CD4-positive, alpha-beta T cell treated with Interleukin-4 for 4 hours (primary cell): ENCODE measurements around the gene ADAMTS2.

ENCODE experiments used
- DNase-seq: peaks from one replicate; pipeline ENCODE4 v3.0.0-alpha.2; 2020

ADAMTS2 gene

GRCh38 chr5:179191506-179192184, 153.6 kb downstream of the ADAMTS2 start:
- no peak for DNase-seq

GRCh38 chr5:179190851-179191505, 154.3 kb downstream of the ADAMTS2 start:
- DNase-seq, result no peak

GRCh38 chr5:179188636-179189035, 156.6 kb downstream of the ADAMTS2 start:
- no peak for DNase-seq

GRCh38 chr5:179187681-179188575, 157.3 kb downstream of the ADAMTS2 start:
- no peak for DNase-seq

- no peak for DNase-seq
These were observed 158.0 kb downstream of the ADAMTS2 start for GRCh38 chr5:179187229-179187678.

GRCh38 chr5:179186801-179187200, 158.5 kb downstream of the ADAMTS2 start:
- DNase-seq, result no peak

GRCh38 chr5:179185941-179186411, 159.3 kb downstream of the ADAMTS2 start:
- no peak for DNase-seq

- no peak for DNase-seq
These were observed 159.9 kb downstream of the ADAMTS2 start for GRCh38 chr5:179185256-179185940.

GRCh38 chr5:179184521-179185050, 160.7 kb downstream of the ADAMTS2 start:
- no peak for DNase-seq

- no peak for DNase-seq
These were observed 161.8 kb downstream of the ADAMTS2 start for GRCh38 chr5:179183481-179183880.

GRCh38 chr5:179182601-179183000, 162.7 kb downstream of the ADAMTS2 start:
- no peak for DNase-seq

GRCh38 chr5:179181988-179182387, 163.3 kb downstream of the ADAMTS2 start:
- no peak for DNase-seq

- DNase-seq, result no peak
These were observed 164.2 kb downstream of the ADAMTS2 start for GRCh38 chr5:179180921-179181645.

GRCh38 chr5:179180061-179180610, 165.1 kb downstream of the ADAMTS2 start:
- DNase-seq, result no peak

GRCh38 chr5:179177711-179178575, 167.3 kb downstream of the ADAMTS2 start:
- no peak for DNase-seq

- no peak for DNase-seq
These were observed 168.6 kb downstream of the ADAMTS2 start for GRCh38 chr5:179176571-179177230.

- DNase-seq, result no peak
These were observed 169.1 kb downstream of the ADAMTS2 start for GRCh38 chr5:179176166-179176565.

GRCh38 chr5:179171816-179172745, 173.2 kb downstream of the ADAMTS2 start:
- DNase-seq, result no peak
